Chondrocyte (in vitro differentiated cells): Measurements from ENCODE around the gene GBE1. TPM values are rescaled to one million over a fixed set of nuclear protein-coding genes. Genes with fewer than 3 reads are reported as not detected.

Experiments used
- DNase-seq: peaks from one replicate; pipeline ENCODE4 v3.0.0; 2021; ENCODE audit warnings: mixed read lengths, low spot score
- H3K27ac Mint-ChIP-seq: one replicate; pipeline ENCODE4 v1.8.0; 2021; ENCODE audit warnings: mild to moderate bottlenecking, moderate library complexity, mixed read lengths; ENCODE audit not compliant: unreplicated experiment
- H3K27me3 Mint-ChIP-seq: 2 replicates; pipeline ENCODE4 v1.8.0; 2021; ENCODE audit warnings: low read depth, mixed read lengths
- H3K36me3 Mint-ChIP-seq: 2 replicates; pipeline ENCODE4 v1.8.0; 2021; ENCODE audit warnings: low read depth, mixed read lengths
- H3K4me1 Mint-ChIP-seq: 2 replicates; pipeline ENCODE4 v1.8.0; 2021; ENCODE audit warnings: low read depth, mild to moderate bottlenecking, mixed read lengths
- H3K4me3 Mint-ChIP-seq: one replicate; pipeline ENCODE4 v1.8.0; 2021; ENCODE audit warnings: mild to moderate bottlenecking, moderate library complexity, mixed read lengths; ENCODE audit not compliant: unreplicated experiment
- H3K9me3 Mint-ChIP-seq: 2 replicates; pipeline ENCODE4 v1.8.0; 2021; ENCODE audit warnings: low read depth, mixed read lengths
- CTCF ChIP-seq: fragments of 200-600 bp; sonication (generic); IDR thresholded peaks from 2 replicates; pipeline ENCODE4 v1.5.0; 2021; ENCODE audit warnings: antibody characterized with exemption, mild to moderate bottlenecking, moderate library complexity
- total RNA-seq: library from RNA; stranded (reverse); gene quantifications from 3 replicates; pipeline ENCODE4 v1.2.1, GENCODE V29; 2021

Gene GBE1
- total RNA-seq, 1 donor from 2014 or later = 53.8 TPM

GRCh38 chr3:81572201-81572756 is 189.2 kb downstream of the GBE1 start:
- no peak for TF ChIP-seq CTCF
- no peak for DNase-seq
- Mint-ChIP-seq H3K27me3 (no peaks in the 10 kb centered on the region), H3K27ac (no peak overlapping the region), H3K36me3 (peaks cover 4% of the 10 kb centered on the region), H3K4me3 (no peak overlapping the region), H3K4me1 (no peaks in the 10 kb centered on the region), H3K9me3 (no peaks in the 10 kb centered on the region)

- TF ChIP-seq CTCF = no peak
- peaks cover 7% of the 10 kb centered on the region for H3K9me3 Mint-ChIP-seq
- peaks cover 11% of the 10 kb centered on the region for H3K36me3 Mint-ChIP-seq
- H3K4me1 Mint-ChIP-seq = peaks cover 7% of the 10 kb centered on the region
- no peak for DNase-seq
- H3K4me3 Mint-ChIP-seq = no peak overlapping the region
- H3K27ac Mint-ChIP-seq = no peak overlapping the region
- H3K27me3 Mint-ChIP-seq = no peaks in the 10 kb centered on the region
These were observed 193.1 kb downstream of the GBE1 start for GRCh38 chr3:81568378-81568777.

GRCh38 chr3:81565041-81565440 is 196.4 kb downstream of the GBE1 start:
- no peak for DNase-seq
- H3K9me3 Mint-ChIP-seq = peaks cover 7% of the 10 kb centered on the region
- H3K36me3 Mint-ChIP-seq = peaks cover 10% of the 10 kb centered on the region
- peaks cover 16% of the 10 kb centered on the region for H3K4me1 Mint-ChIP-seq
- no peaks in the 10 kb centered on the region for H3K27me3 Mint-ChIP-seq
- no peak for TF ChIP-seq CTCF
- H3K4me3 Mint-ChIP-seq = no peak overlapping the region
- H3K27ac Mint-ChIP-seq = no peak overlapping the region

- peaks cover 24% of the 10 kb centered on the region for H3K4me1 Mint-ChIP-seq
- no peaks in the 10 kb centered on the region for H3K9me3 Mint-ChIP-seq
- TF ChIP-seq CTCF = no peak
- DNase-seq = no peak
- no peak overlapping the region for H3K4me3 Mint-ChIP-seq
- no peaks in the 10 kb centered on the region for H3K27me3 Mint-ChIP-seq
- peaks cover 6% of the 10 kb centered on the region for H3K36me3 Mint-ChIP-seq
- H3K27ac Mint-ChIP-seq = no peak overlapping the region
These were observed 203.3 kb downstream of the GBE1 start for GRCh38 chr3:81558106-81558505.

- H3K27ac Mint-ChIP-seq = no peak overlapping the region
These were observed 206.6 kb downstream of the GBE1 start for GRCh38 chr3:81554801-81555200.

More at GRCh38 chr3:81554801-81555200, 206.6 kb downstream of the GBE1 start:
- peaks cover 11% of the 10 kb centered on the region for H3K36me3 Mint-ChIP-seq
- H3K4me3 Mint-ChIP-seq = no peak overlapping the region
- no peak for DNase-seq
- no peaks in the 10 kb centered on the region for H3K27me3 Mint-ChIP-seq
- TF ChIP-seq CTCF = no peak
- H3K9me3 Mint-ChIP-seq = peaks cover 4% of the 10 kb centered on the region
- H3K4me1 Mint-ChIP-seq = peaks cover 21% of the 10 kb centered on the region
